ENCODE data around the gene GHDC. TPM values are rescaled to one million over a fixed set of nuclear protein-coding genes. Genes with fewer than 3 reads are reported as not detected.

GHDC gene
- total and polyA plus RNA-seq, 2 of the 8 experiments (the other 6 are each of a cell fraction or from before 2014, with no cell fraction given) = 7.4 to 8.1 TPM

- Histone ChIP-seq H3K4ac (replicated peaks; ENCODE audit: insufficient read length, low read depth, low read length) (no peak overlapping the region), H3K4me1 (replicated peaks in 1 of 4; ENCODE audit: control insufficient read depth in 3 of 4, insufficient read depth in 4 of 4, low read length in 3 of 4) (no peaks in the 10 kb centered on the region; a peak in 2 of 7 replicates), H2BK120ac (replicated peaks; ENCODE audit: low read depth, low read length) (no peak overlapping the region), H4K20me1 (replicated peaks in 1 of 2; ENCODE audit: control insufficient read depth in 1 of 2, insufficient read depth in 2 of 2, low read length in 2 of 2) (no peaks in the 10 kb centered on the region), H3K9ac (replicated peaks in 1 of 4; ENCODE audit: extremely low read depth in 1 of 4, low read depth in 3 of 4, low read length in 3 of 4) (no peak overlapping the region), H3K14ac (ENCODE audit: insufficient read length) (no peak overlapping the region), H2BK12ac (ENCODE audit: low read depth, low read length) (peak overlapping the region; percentile 27; the same call in 1 of the 2 replicates), H2BK15ac (ENCODE audit: low read length) (no peak overlapping the region), H4K5ac (ENCODE audit: insufficient read length, low read depth, low read length) (no peak overlapping the region), H3K23ac (ENCODE audit: insufficient read length) (no peak overlapping the region), H3K18ac (ENCODE audit: extremely low read depth, low read length) (no peak overlapping the region), H3K79me1 (ENCODE audit: low read depth, low read length) (no peaks in the 10 kb centered on the region), H4K91ac (replicated peaks; ENCODE audit: insufficient read length, low read length) (no peak overlapping the region), H2AFZ (ENCODE audit: low read length) (no peak overlapping the region), H2BK20ac (ENCODE audit: low read length) (no peak overlapping the region), H3K9me3 (ENCODE audit: insufficient read depth in 2 of 2, low read depth in 1 of 2, low read length in 1 of 2) (no peaks in the 10 kb centered on the region), H2AK5ac (ENCODE audit: low read depth, low read length) (no peak overlapping the region), H3K4me2 (ENCODE audit: insufficient read depth in 1 of 2, low read depth in 2 of 2, low read length in 2 of 2) (no peak overlapping the region), H3K27ac (ENCODE audit: low read depth, low read length) (no peak overlapping the region), H4K8ac (ENCODE audit: extremely low read depth, insufficient read depth, low read length) (no peak overlapping the region), H3K56ac (replicated peaks; ENCODE audit: insufficient read length, low read depth, low read length) (no peak overlapping the region), H3K79me2 (ENCODE audit: control insufficient read depth in 1 of 2, insufficient read depth in 2 of 2, low read length in 2 of 2) (no peaks in the 10 kb centered on the region), H3K23me2 (ENCODE audit: low read depth, low read length) (no peaks in the 10 kb centered on the region), H3K27me3 (replicated peaks in 1 of 4; ENCODE audit: control insufficient read depth in 3 of 4, extremely low read depth in 1 of 4, insufficient read depth in 3 of 4, low read length in 3 of 4) (no peaks in the 10 kb centered on the region), H3K4me3 (ENCODE audit: extremely low read depth in 1 of 4, insufficient read depth in 2 of 4, low read depth in 3 of 4, low read length in 4 of 4) (no peak overlapping the region), H2BK5ac (ENCODE audit: low read depth, low read length) (no peak overlapping the region), H3K36me3 (ENCODE audit: control insufficient read depth in 2 of 4, insufficient read depth in 4 of 4, low read length in 3 of 4) (no peaks in the 10 kb centered on the region)
- ChIA-PET POLR2A (ENCODE audit: partially characterized antibody) (interaction anchor here (0.7 kb wide), 1 partner anchor 36 kb away, joined by 3 read pairs; no protein-coding TSS in a partner anchor), CTCF (ENCODE audit: partially characterized antibody) (interaction anchor here (0.8 to 3.9 kb wide), 7 partner anchors 10 to 101 kb away, joined by 3 to 21 read pairs (median 4); partner anchors contain the start of genes KAT2A and KCNH4)
- WGBS, 2 experiments (ENCODE audit: extremely low coverage in 1 of 2, insufficient coverage in 1 of 2, insufficient read length in 1 of 2, insufficient replicate concordance in 2 of 2, low coverage in 1 of 2, low lambda C conversion rate in 2 of 2, missing lambda C conversion rate in 1 of 2) = 93% methylated on average over 8 of the region's 8 CpGs; no CpG with 5 or more reads in 1 of the 2 experiments
- FAIRE-seq (no peak), DNase-seq (ENCODE audit: low read depth in 1 of 2, low spot score in 2 of 2) (no peak)
- no peak for TF ChIP-seq RNF2 (IDR thresholded peaks at IDR 0.05; ENCODE audit: borderline replicate concordance, low read depth, low read length, missing control alignments, poor library complexity, severe bottlenecking)
- TF ChIP-seq NRF1 (IDR thresholded peaks at IDR 0.05; ENCODE audit: low read depth, low read length) = no peak
- TF ChIP-seq MAFK (IDR thresholded peaks at IDR 0.05; ENCODE audit: low read depth, low read length) = no peak
- TF ChIP-seq KDM1A (IDR thresholded peaks at IDR 0.05; ENCODE audit: borderline replicate concordance, low read length) = no peak
- TF ChIP-seq CTBP2 (IDR thresholded peaks at IDR 0.05; ENCODE audit: borderline replicate concordance, insufficient read depth, insufficient read length, low read length) = no peak
- no peak for TF ChIP-seq SAP30 (IDR thresholded peaks at IDR 0.05; ENCODE audit: insufficient read depth, insufficient replicate concordance, low read length)
Observed at GRCh38 chr17:42167807-42168206, 26.5 kb downstream of the GHDC start.
